ENCODE results near the gene KLHL30. TPM values are rescaled to one million over a fixed set of nuclear protein-coding genes. Genes with fewer than 3 reads are reported as not detected.

KLHL30 gene
- polyA plus RNA-seq, 2 donors: 0.21 to 0.24 TPM

GRCh38 chr2:238120463-238121298, 17.8 kb upstream of the KLHL30 start:
- Histone ChIP-seq H3K27me3 (ENCODE audit: control insufficient read depth in 1 of 2, insufficient read depth in 2 of 2, low read length in 2 of 2) (no peaks in the 10 kb centered on the region), H3K27ac (ENCODE audit: low read depth in 2 of 2, low read length in 1 of 2) (no peak overlapping the region), H3K4me3 (ENCODE audit: low read depth in 1 of 2, low read length in 2 of 2) (no peak overlapping the region), H3K9me3 (ENCODE audit: control insufficient read depth in 2 of 2, insufficient read depth in 1 of 2, low read depth in 1 of 2, low read length in 1 of 2) (no peaks in the 10 kb centered on the region), H3K4me1 (ENCODE audit: control insufficient read depth in 2 of 2, insufficient read depth in 2 of 2, low read length in 1 of 2) (peaks cover 0 to 3% of the 10 kb centered on the region in 2 donors), H3K36me3 (ENCODE audit: control insufficient read depth in 2 of 2, insufficient read depth in 2 of 2, low read length in 1 of 2) (no peaks in the 10 kb centered on the region)
- WGBS, 2 donors: 40 to 49% methylated on average over 30 of the region's 30 CpGs

- 87 to 93% methylated on average over 27 of the region's 27 CpGs for WGBS, 2 donors
- no peak overlapping the region for H3K4me3 ChIP-seq (ENCODE audit: low read depth in 1 of 2, low read length in 2 of 2)
Measured at GRCh38 chr2:238121511-238122286, 16.8 kb upstream of the KLHL30 start.

GRCh38 chr2:238122287-238123217, 15.9 kb upstream of the KLHL30 start:
- Histone ChIP-seq H3K4me1 (ENCODE audit: control insufficient read depth in 2 of 2, insufficient read depth in 2 of 2, low read length in 1 of 2) (peaks cover 0 to 7% of the 10 kb centered on the region in 2 donors), H3K27ac (ENCODE audit: low read depth in 2 of 2, low read length in 1 of 2) (no peak overlapping the region), H3K36me3 (ENCODE audit: control insufficient read depth in 2 of 2, insufficient read depth in 2 of 2, low read length in 1 of 2) (no peaks in the 10 kb centered on the region), H3K9me3 (ENCODE audit: control insufficient read depth in 2 of 2, insufficient read depth in 1 of 2, low read depth in 1 of 2, low read length in 1 of 2) (no peaks in the 10 kb centered on the region), H3K27me3 (ENCODE audit: control insufficient read depth in 1 of 2, insufficient read depth in 2 of 2, low read length in 2 of 2) (no peaks in the 10 kb centered on the region), H3K4me3 (ENCODE audit: low read depth in 1 of 2, low read length in 2 of 2) (no peak overlapping the region)
- WGBS, 2 donors: 86 to 87% methylated on average over 29 of the region's 29 CpGs

More at GRCh38 chr2:238121511-238122286, 16.8 kb upstream of the KLHL30 start:
- no peak overlapping the region for H3K27ac ChIP-seq (ENCODE audit: low read depth in 2 of 2, low read length in 1 of 2)
- H3K9me3 ChIP-seq (ENCODE audit: control insufficient read depth in 2 of 2, insufficient read depth in 1 of 2, low read depth in 1 of 2, low read length in 1 of 2): no peaks in the 10 kb centered on the region
- H3K27me3 ChIP-seq (ENCODE audit: control insufficient read depth in 1 of 2, insufficient read depth in 2 of 2, low read length in 2 of 2): no peaks in the 10 kb centered on the region
- H3K4me1 ChIP-seq (ENCODE audit: control insufficient read depth in 2 of 2, insufficient read depth in 2 of 2, low read length in 1 of 2): peaks cover 0 to 3% of the 10 kb centered on the region in 2 donors
- H3K36me3 ChIP-seq (ENCODE audit: control insufficient read depth in 2 of 2, insufficient read depth in 2 of 2, low read length in 1 of 2): no peaks in the 10 kb centered on the region

GRCh38 chr2:238123218-238123971, 15.1 kb upstream of the KLHL30 start:
- no peak overlapping the region for H3K27ac ChIP-seq (ENCODE audit: low read depth in 2 of 2, low read length in 1 of 2)
- no peak overlapping the region for H3K4me3 ChIP-seq (ENCODE audit: low read depth in 1 of 2, low read length in 2 of 2)
- no peaks in the 10 kb centered on the region for H3K36me3 ChIP-seq (ENCODE audit: control insufficient read depth in 2 of 2, insufficient read depth in 2 of 2, low read length in 1 of 2)
- 81 to 82% methylated on average over 22 of the region's 22 CpGs for WGBS, 2 donors
- H3K9me3 ChIP-seq (ENCODE audit: control insufficient read depth in 2 of 2, insufficient read depth in 1 of 2, low read depth in 1 of 2, low read length in 1 of 2): no peaks in the 10 kb centered on the region
- no peaks in the 10 kb centered on the region for H3K27me3 ChIP-seq (ENCODE audit: control insufficient read depth in 1 of 2, insufficient read depth in 2 of 2, low read length in 2 of 2)
- peaks cover 0 to 7% of the 10 kb centered on the region in 2 donors for H3K4me1 ChIP-seq (ENCODE audit: control insufficient read depth in 2 of 2, insufficient read depth in 2 of 2, low read length in 1 of 2)

- H3K4me3 ChIP-seq (ENCODE audit: low read depth in 1 of 2, low read length in 2 of 2): no peak overlapping the region
- no peaks in the 10 kb centered on the region for H3K27me3 ChIP-seq (ENCODE audit: control insufficient read depth in 1 of 2, insufficient read depth in 2 of 2, low read length in 2 of 2)
- H3K9me3 ChIP-seq (ENCODE audit: control insufficient read depth in 2 of 2, insufficient read depth in 1 of 2, low read depth in 1 of 2, low read length in 1 of 2): no peaks in the 10 kb centered on the region
- H3K27ac ChIP-seq (ENCODE audit: low read depth in 2 of 2, low read length in 1 of 2): no peak overlapping the region
- no peaks in the 10 kb centered on the region for H3K36me3 ChIP-seq (ENCODE audit: control insufficient read depth in 2 of 2, insufficient read depth in 2 of 2, low read length in 1 of 2)
- H3K4me1 ChIP-seq (ENCODE audit: control insufficient read depth in 2 of 2, insufficient read depth in 2 of 2, low read length in 1 of 2): peaks cover 0 to 7% of the 10 kb centered on the region in 2 donors
- WGBS, 2 donors: 76 to 77% methylated on average over 14 of the region's 14 CpGs
Measured at GRCh38 chr2:238123991-238124470, 14.4 kb upstream of the KLHL30 start.

GRCh38 chr2:238124488-238125126, 13.9 kb upstream of the KLHL30 start:
- Histone ChIP-seq H3K36me3 (ENCODE audit: control insufficient read depth in 2 of 2, insufficient read depth in 2 of 2, low read length in 1 of 2) (no peaks in the 10 kb centered on the region), H3K4me3 (ENCODE audit: low read depth in 1 of 2, low read length in 2 of 2) (no peak overlapping the region), H3K27me3 (ENCODE audit: control insufficient read depth in 1 of 2, insufficient read depth in 2 of 2, low read length in 2 of 2) (no peaks in the 10 kb centered on the region), H3K27ac (ENCODE audit: low read depth in 2 of 2, low read length in 1 of 2) (no peak overlapping the region), H3K9me3 (ENCODE audit: control insufficient read depth in 2 of 2, insufficient read depth in 1 of 2, low read depth in 1 of 2, low read length in 1 of 2) (no peaks in the 10 kb centered on the region), H3K4me1 (ENCODE audit: control insufficient read depth in 2 of 2, insufficient read depth in 2 of 2, low read length in 1 of 2) (peaks cover 0 to 7% of the 10 kb centered on the region in 2 donors)
- 90 to 94% methylated on average over 19 of the region's 19 CpGs for WGBS, 2 donors

GRCh38 chr2:238125127-238125885, 13.2 kb upstream of the KLHL30 start:
- Histone ChIP-seq H3K27me3 (ENCODE audit: control insufficient read depth in 1 of 2, insufficient read depth in 2 of 2, low read length in 2 of 2) (no peaks in the 10 kb centered on the region), H3K4me1 (ENCODE audit: control insufficient read depth in 2 of 2, insufficient read depth in 2 of 2, low read length in 1 of 2) (peaks cover 0 to 7% of the 10 kb centered on the region in 2 donors), H3K27ac (ENCODE audit: low read depth in 2 of 2, low read length in 1 of 2) (no peak overlapping the region), H3K9me3 (ENCODE audit: control insufficient read depth in 2 of 2, insufficient read depth in 1 of 2, low read depth in 1 of 2, low read length in 1 of 2) (no peaks in the 10 kb centered on the region), H3K4me3 (ENCODE audit: low read depth in 1 of 2, low read length in 2 of 2) (no peak overlapping the region), H3K36me3 (ENCODE audit: control insufficient read depth in 2 of 2, insufficient read depth in 2 of 2, low read length in 1 of 2) (no peaks in the 10 kb centered on the region)
- WGBS, 2 donors: 89 to 92% methylated on average over 19 to 20 of the region's 20 CpGs

GRCh38 chr2:238126338-238126737, 12.1 kb upstream of the KLHL30 start:
- Histone ChIP-seq H3K27me3 (ENCODE audit: control insufficient read depth in 1 of 2, insufficient read depth in 2 of 2, low read length in 2 of 2) (no peaks in the 10 kb centered on the region), H3K27ac (ENCODE audit: low read depth in 2 of 2, low read length in 1 of 2) (no peak overlapping the region), H3K4me1 (ENCODE audit: control insufficient read depth in 2 of 2, insufficient read depth in 2 of 2, low read length in 1 of 2) (peaks cover 0 to 7% of the 10 kb centered on the region in 2 donors), H3K36me3 (ENCODE audit: control insufficient read depth in 2 of 2, insufficient read depth in 2 of 2, low read length in 1 of 2) (no peaks in the 10 kb centered on the region), H3K4me3 (ENCODE audit: low read depth in 1 of 2, low read length in 2 of 2) (no peak overlapping the region), H3K9me3 (ENCODE audit: control insufficient read depth in 2 of 2, insufficient read depth in 1 of 2, low read depth in 1 of 2, low read length in 1 of 2) (no peaks in the 10 kb centered on the region)
- WGBS, 2 donors: 93% methylated on average over 2 of the region's 2 CpGs
